ENCODE data around the gene SLAMF1.

DNA sequence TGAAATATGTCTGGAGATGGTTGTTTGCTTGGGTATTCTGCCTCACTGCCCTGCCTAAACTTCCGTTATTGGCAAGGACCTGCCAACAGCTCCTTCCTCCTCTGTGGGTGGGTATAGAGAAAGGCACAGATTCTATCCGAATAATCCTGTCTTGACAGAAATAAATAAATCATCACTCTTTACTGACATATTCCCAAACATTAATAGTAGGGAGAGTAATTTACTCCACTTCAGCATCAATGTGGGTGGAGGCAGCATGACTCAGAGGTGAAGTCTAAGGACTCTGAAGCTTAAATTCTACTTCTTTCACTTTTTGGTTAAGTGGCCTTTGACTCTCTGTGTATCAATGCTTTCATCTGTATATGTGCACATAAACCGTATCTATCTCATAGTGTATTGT lies 70.5 kb downstream of the SLAMF1 start:
- TF ChIP-seq, protein P1, sequence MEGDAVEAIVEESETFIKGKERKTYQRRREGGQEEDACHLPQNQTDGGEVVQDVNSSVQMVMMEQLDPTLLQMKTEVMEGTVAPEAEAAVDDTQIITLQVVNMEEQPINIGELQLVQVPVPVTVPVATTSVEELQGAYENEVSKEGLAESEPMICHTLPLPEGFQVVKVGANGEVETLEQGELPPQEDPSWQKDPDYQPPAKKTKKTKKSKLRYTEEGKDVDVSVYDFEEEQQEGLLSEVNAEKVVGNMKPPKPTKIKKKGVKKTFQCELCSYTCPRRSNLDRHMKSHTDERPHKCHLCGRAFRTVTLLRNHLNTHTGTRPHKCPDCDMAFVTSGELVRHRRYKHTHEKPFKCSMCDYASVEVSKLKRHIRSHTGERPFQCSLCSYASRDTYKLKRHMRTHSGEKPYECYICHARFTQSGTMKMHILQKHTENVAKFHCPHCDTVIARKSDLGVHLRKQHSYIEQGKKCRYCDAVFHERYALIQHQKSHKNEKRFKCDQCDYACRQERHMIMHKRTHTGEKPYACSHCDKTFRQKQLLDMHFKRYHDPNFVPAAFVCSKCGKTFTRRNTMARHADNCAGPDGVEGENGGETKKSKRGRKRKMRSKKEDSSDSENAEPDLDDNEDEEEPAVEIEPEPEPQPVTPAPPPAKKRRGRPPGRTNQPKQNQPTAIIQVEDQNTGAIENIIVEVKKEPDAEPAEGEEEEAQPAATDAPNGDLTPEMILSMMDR (IDR thresholded peaks at IDR 0.05; ENCODE audit: low read length) = no peak
- TF ChIP-seq EZH2 (optimal IDR thresholded peaks at IDR 0.05; ENCODE audit: low read depth, low read length) (no peak), EZH2phosphoT487 (IDR thresholded peaks at IDR 0.05; ENCODE audit: low read length) (no peak)

All from MM.1S (cell line).